BLaER1 treated with 17β-estradiol and CSF1 and Interleukin-3, amounts not matched to agents 10 nM and 100 nM (cell line): Measurements from ENCODE around the gene PPP1R14C.
A peak's percentile ranks its signal among the peaks of the same experiment; 100 is the strongest.
"Not testable (repeated sequence)": the region's sequence is repeated elsewhere in the genome, so short reads cannot be mapped to it uniquely, and the experiment has no call there.

Experiments used
- H3K27ac ChIP-seq, 11 experiments: shearing (Covaris generic); formaldehyde crosslinking; 2 replicates each; pipeline ENCODE4 v1.8.1; 2022
- H3K27me3 ChIP-seq, 11 experiments: shearing (Covaris generic); formaldehyde crosslinking; 2 replicates each; pipeline ENCODE4 v1.8.1; 2022
- H3K36me3 ChIP-seq, 11 experiments: shearing (Covaris generic); formaldehyde crosslinking; 2 replicates each; pipeline ENCODE4 v1.8.1; 2022
- H3K4me1 ChIP-seq, 10 experiments: shearing (Covaris generic); formaldehyde crosslinking; 2 replicates each; pipeline ENCODE4 v1.8.1; 2022
- H3K4me2 ChIP-seq, 11 experiments: shearing (Covaris generic); formaldehyde crosslinking; 2 replicates each; pipeline ENCODE4 v1.8.1; 2022
- H3K4me3 ChIP-seq, 10 experiments: shearing (Covaris generic); formaldehyde crosslinking; 2 replicates each; pipeline ENCODE4 v1.8.1; 2022
- H3K9ac ChIP-seq, 11 experiments: shearing (Covaris generic); formaldehyde crosslinking; 2 replicates each; pipeline ENCODE4 v1.8.1; 2022
- H3K9me3 ChIP-seq, 11 experiments: shearing (Covaris generic); formaldehyde crosslinking; replicated peaks in 1 of 11; 2 replicates each; pipeline ENCODE4 v1.8.1; 2022
- H4K20me1 ChIP-seq, 11 experiments: shearing (Covaris generic); formaldehyde crosslinking; 2 replicates each; pipeline ENCODE4 v1.8.1; 2022
- Cebpa-rat ChIP-seq, 11 experiments: shearing (Covaris generic); IDR thresholded peaks; 2 replicates each; pipeline ENCODE4 v1.8.1; 2022

Gene PPP1R14C

DNA sequence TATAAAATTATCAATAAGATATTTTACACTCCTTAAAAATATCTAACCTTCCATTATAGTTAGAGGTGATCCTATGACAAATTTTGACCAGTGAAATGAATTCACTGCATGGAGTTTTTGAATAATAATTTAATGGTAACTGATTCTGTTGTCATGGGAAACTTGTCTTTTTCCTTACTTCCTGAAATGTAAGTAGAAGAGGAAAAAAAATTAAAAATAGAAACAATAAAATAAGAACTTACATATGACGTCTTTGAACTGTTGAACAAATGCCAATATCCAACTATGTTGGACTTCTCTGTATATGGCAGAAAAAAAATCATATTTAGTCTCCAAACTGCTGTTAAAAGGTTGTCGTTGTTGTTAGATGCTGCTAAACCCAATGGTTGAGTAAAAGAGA is 26.3 kb downstream of the PPP1R14C start:
- Histone ChIP-seq H3K36me3 (no peaks in the 10 kb centered on the region), H3K27me3 (no peaks in the 10 kb centered on the region), H3K27ac (peak overlapping the region in 10 of 11 experiments; percentile 4 to 79 (median 64); a peak in 15 of 22 replicates), H3K9me3 (peaks cover 0 to 12% (median 3%) of the 10 kb centered on the region in 11 experiments; a peak in 6 of 22 replicates), H3K4me2 (peak overlapping the region; percentile 14 to 71 (median 48)), H4K20me1 (no peaks in the 10 kb centered on the region), H3K4me1 (peaks cover 38 to 45% (median 41%) of the 10 kb centered on the region in 10 experiments), H3K9ac (no peak overlapping the region), H3K4me3 (no peak overlapping the region)
- TF ChIP-seq Cebpa-rat (IDR thresholded peaks at IDR 0.05) = no peak

DNA sequence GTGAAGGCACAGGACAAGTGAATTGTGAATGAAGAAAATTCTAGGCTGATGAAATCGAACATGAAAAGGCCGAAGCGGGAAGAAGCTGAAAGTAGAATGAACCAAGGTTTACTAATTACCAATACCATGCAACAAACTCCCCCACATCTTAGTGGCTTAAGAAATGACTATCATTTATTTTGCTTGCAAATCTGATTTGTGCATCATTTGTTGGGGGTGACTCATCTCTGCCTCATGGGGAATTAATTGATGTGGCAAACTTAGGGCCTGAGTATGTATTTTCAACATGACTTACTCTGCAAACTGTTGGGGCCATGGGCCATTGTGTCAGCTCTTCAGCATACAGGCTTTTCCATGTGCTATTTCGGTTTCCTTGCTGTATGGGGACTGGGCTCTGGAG is 26.8 kb downstream of the PPP1R14C start:
- TF ChIP-seq Cebpa-rat (IDR thresholded peaks at IDR 0.05) = peak in 2 of 11 experiments; percentile 9 to 66; a peak in 2 of 22 replicates
- peak overlapping the region in 8 of 11 experiments; percentile 4 to 79 (median 64); a peak in 13 of 22 replicates for H3K27ac ChIP-seq
- H3K36me3 ChIP-seq = no peaks in the 10 kb centered on the region
- H3K4me3 ChIP-seq = no peak overlapping the region
- no peaks in the 10 kb centered on the region for H4K20me1 ChIP-seq
- H3K4me2 ChIP-seq = peak overlapping the region; percentile 14 to 71 (median 48); a peak in 21 of 22 replicates
- peaks cover 0 to 12% (median 2%) of the 10 kb centered on the region in 11 experiments; a peak in 5 of 22 replicates for H3K9me3 ChIP-seq
- H3K4me1 ChIP-seq = peaks cover 38 to 45% (median 41%) of the 10 kb centered on the region in 10 experiments
- H3K9ac ChIP-seq = peak overlapping the region in 2 of 11 experiments; percentile 13 to 16; a peak in 1 of 22 replicates
- H3K27me3 ChIP-seq = no peaks in the 10 kb centered on the region

DNA sequence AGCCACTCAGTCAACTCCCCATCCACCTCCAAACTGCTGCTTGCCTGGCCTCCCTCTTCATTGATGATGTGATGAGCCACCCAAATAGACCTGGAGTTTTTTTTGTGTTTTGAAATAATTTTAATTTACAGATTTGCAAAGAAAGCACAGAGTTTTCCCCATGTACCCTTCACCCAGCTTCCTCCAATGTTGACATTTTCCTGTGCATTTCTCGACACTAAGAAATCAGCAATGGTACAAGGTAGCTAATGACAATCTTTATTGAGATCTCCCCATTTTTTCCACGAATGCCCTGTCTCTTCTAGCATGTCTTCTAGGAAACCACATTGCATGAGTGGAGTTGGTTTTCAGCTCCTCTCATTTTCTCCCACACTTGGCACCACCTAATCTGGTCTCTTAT is 30.1 kb downstream of the PPP1R14C start:
- no peak overlapping the region for H3K27ac ChIP-seq
- H3K4me1 ChIP-seq = peaks cover 25 to 33% (median 31%) of the 10 kb centered on the region in 10 experiments
- H4K20me1 ChIP-seq = no peaks in the 10 kb centered on the region
- no peaks in the 10 kb centered on the region for H3K36me3 ChIP-seq
- TF ChIP-seq Cebpa-rat (IDR thresholded peaks at IDR 0.05) = no peak
- H3K4me2 ChIP-seq = no peak overlapping the region
- H3K4me3 ChIP-seq = no peak overlapping the region
- H3K9ac ChIP-seq = no peak overlapping the region
- peaks cover 0 to 8% (median 0%) of the 10 kb centered on the region in 11 experiments; a peak in 5 of 22 replicates for H3K9me3 ChIP-seq
- H3K27me3 ChIP-seq = no peaks in the 10 kb centered on the region

DNA sequence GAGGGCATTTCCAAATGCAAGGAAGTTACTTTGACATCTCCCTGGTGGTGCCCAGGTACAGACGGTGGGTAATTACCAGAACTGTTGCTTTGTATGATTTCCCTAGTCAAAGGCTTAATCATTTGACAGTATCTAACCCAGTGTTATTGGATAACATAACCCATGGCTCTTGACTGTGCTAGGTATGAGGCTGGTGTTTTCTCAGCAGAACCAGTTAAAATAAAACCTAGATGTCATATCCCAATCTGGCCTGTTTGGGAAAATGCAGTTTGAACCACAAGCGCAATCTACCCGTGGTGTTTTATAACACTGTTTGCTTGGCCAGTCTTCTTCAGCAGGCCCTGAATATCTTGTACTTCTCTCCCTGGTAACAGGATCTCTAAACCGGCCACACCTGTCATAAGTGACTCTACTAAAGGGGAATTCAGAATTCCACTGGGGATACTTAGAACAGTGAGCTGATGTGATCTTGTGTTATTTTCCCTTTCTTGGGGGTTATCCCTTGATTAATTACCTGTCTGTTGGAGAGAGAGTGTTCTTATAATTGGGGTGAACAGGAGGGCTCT is 32.8 kb downstream of the PPP1R14C start:
- Histone ChIP-seq H3K36me3 (no peaks in the 10 kb centered on the region), H3K9ac (no peak overlapping the region), H3K4me1 (peaks cover 0 to 12% (median 9%) of the 10 kb centered on the region in 10 experiments; a peak in 15 of 20 replicates), H3K9me3 (no peaks in the 10 kb centered on the region; a peak in 2 of 22 replicates), H4K20me1 (no peaks in the 10 kb centered on the region), H3K27me3 (no peaks in the 10 kb centered on the region), H3K4me3 (no peak overlapping the region), H3K4me2 (no peak overlapping the region), H3K27ac (no peak overlapping the region)
- TF ChIP-seq Cebpa-rat (IDR thresholded peaks at IDR 0.05) = no peak

DNA sequence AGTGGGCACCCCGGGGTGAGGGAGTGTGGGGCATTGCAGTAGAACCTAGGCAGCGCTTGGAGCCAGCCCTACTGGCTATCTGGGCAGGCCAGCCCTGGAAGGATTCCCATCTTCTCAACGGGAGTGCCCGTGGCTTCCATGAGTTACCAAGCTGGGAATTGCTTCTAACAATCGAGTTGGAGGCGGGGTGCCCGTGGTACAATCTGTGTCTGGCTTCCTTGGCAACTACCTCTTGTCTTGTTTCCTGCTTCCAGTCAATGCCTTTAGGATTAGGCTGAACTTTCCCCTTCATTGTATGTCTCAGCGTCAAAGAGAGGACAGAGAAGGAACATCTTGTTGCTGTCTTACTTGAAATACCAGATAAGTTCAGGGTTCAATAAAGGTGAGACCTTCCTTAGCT is 33.3 kb downstream of the PPP1R14C start:
- H4K20me1 ChIP-seq = no peaks in the 10 kb centered on the region
- H3K36me3 ChIP-seq = no peaks in the 10 kb centered on the region
- TF ChIP-seq Cebpa-rat (IDR thresholded peaks at IDR 0.05) = no peak
- H3K4me1 ChIP-seq = peaks cover 0 to 12% (median 9%) of the 10 kb centered on the region in 10 experiments; a peak in 15 of 20 replicates
- H3K9me3 ChIP-seq = no peaks in the 10 kb centered on the region; a peak in 1 of 22 replicates
- H3K27me3 ChIP-seq = no peaks in the 10 kb centered on the region
- no peak overlapping the region for H3K4me2 ChIP-seq
- no peak overlapping the region for H3K9ac ChIP-seq
- no peak overlapping the region for H3K4me3 ChIP-seq
- H3K27ac ChIP-seq = no peak overlapping the region

DNA sequence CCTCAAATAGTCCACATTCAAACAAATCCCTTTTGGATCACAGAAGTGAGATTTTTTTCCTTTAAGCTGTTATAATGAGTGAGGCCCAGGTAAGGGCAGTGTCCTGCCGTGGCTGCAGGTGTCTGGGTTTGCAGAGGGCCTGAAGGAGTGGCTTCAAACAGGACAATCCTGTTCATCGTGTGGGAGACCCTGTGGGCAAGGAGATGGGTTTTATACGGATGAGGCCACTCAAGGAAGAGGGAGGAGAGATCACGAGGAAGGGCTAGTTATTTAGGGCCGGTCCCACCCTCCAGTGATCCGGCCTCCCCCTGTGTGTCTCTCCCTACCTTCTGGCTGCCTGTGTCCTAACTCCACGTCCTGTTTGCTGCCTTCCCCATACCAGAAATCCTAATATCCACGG is 33.8 kb downstream of the PPP1R14C start:
- no peak overlapping the region for H3K4me2 ChIP-seq
- H3K27ac ChIP-seq = no peak overlapping the region
- no peak overlapping the region for H3K9ac ChIP-seq
- no peaks in the 10 kb centered on the region for H3K27me3 ChIP-seq
- no peak overlapping the region for H3K4me3 ChIP-seq
- peaks cover 0 to 14% (median 11%) of the 10 kb centered on the region in 10 experiments; a peak in 15 of 20 replicates for H3K4me1 ChIP-seq
- no peaks in the 10 kb centered on the region; a peak in 1 of 22 replicates for H3K9me3 ChIP-seq
- no peak for TF ChIP-seq Cebpa-rat (IDR thresholded peaks at IDR 0.05)
- no peaks in the 10 kb centered on the region for H4K20me1 ChIP-seq
- H3K36me3 ChIP-seq = no peaks in the 10 kb centered on the region

DNA sequence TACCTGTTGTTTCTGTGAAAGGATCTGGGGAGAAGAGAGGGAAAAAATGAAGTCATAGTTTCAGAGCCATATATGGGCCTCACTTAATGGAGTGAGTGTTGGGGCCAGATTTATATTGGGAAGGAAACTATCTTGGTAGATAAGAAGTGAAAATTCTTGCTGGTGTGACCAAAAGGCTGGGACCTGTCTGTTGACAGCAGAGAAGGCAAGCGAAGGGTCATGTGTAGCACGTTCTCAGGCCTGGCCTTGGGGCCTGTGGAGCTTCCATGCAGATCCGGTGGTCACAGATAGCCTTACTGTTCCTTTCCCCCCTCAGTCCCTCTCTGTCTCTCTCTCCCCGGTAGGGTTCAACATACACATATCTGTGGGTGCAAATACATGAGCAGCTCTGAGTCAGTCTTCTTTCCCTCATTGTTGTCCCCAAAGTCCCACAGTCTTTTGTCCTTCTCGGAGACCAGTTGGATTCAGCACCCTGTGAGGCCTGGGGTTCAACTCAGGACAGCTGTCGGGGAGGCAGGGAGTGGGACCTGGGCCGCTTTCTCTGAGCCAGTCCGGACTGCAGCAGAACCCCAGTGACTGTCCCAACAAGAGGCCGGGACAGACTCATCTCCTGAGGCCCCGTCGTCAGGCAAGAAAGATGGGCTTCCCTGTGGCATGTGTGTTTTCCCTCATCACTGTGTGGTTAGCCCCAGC is 34.6 kb downstream of the PPP1R14C start:
- TF ChIP-seq Cebpa-rat (IDR thresholded peaks at IDR 0.05) = no peak
- Histone ChIP-seq H3K4me1 (peaks cover 0 to 20% (median 11%) of the 10 kb centered on the region in 10 experiments; a peak in 16 of 20 replicates), H3K4me3 (no peak overlapping the region), H3K36me3 (no peaks in the 10 kb centered on the region), H3K4me2 (peak overlapping the region in 6 of 11 experiments; percentile 3 to 26 (median 18); a peak in 6 of 22 replicates), H3K27ac (no peak overlapping the region), H4K20me1 (no peaks in the 10 kb centered on the region), H3K9me3 (no peaks in the 10 kb centered on the region; a peak in 1 of 22 replicates), H3K9ac (no peak overlapping the region), H3K27me3 (no peaks in the 10 kb centered on the region)

DNA sequence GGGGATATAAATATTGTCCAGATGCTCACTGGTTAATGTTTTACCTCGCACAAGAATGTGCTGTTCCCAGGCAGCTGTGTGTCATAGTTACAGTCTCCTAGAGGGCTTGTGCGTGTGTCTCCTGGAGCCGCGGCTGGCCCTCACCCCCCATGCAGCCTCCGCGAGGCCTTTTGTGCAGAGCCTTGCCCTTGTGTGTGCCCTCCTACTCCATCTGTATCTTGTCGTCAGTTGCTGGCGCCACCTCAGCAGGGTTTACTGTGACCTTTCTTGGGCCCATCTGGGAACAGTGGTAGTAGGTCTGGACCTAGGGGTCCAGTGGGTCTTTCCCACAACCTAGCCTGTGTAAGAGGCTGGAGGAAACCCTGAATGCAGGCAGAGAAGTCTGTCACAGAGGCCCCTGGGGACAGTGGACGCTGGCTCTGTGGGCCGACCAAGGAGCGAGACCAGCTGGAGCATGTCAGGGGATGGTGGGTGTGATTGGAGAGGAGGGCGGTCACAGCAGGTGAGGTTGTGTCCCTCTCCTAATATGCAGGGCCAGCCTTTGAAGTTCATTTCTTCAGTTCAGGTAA is 35.2 kb downstream of the PPP1R14C start:
- H3K36me3 ChIP-seq = no peaks in the 10 kb centered on the region
- H3K9me3 ChIP-seq = no peaks in the 10 kb centered on the region
- H3K27me3 ChIP-seq = no peaks in the 10 kb centered on the region
- H4K20me1 ChIP-seq = no peaks in the 10 kb centered on the region
- H3K9ac ChIP-seq = no peak overlapping the region
- no peak overlapping the region for H3K4me3 ChIP-seq
- no peak for TF ChIP-seq Cebpa-rat (IDR thresholded peaks at IDR 0.05)
- peaks cover 2 to 27% (median 12%) of the 10 kb centered on the region in 10 experiments; a peak in 17 of 20 replicates for H3K4me1 ChIP-seq
- no peak overlapping the region for H3K27ac ChIP-seq
- peak overlapping the region in 7 of 11 experiments; percentile 3 to 31 (median 22); a peak in 8 of 22 replicates for H3K4me2 ChIP-seq

DNA sequence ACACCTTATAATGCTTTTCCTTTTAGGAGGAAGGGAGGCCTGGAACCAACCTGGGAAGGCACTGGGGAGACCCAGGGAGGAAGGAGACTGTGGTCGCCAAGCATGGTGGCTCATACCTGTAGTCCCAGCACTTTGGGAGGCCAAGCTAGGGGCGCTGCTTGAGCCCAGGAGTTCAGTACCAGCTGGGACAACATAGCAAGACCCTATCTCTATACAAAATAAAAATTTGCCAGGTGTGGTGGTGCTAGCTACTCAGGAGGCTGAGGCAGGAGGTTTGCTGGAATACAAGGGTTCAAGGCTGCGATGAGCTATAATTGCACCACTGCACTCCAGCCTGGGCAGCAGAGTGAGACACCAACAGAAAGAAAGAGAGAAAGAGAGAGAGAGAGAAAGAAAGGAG is 36.2 kb downstream of the PPP1R14C start:
- no peak overlapping the region for H3K4me2 ChIP-seq
- no peaks in the 10 kb centered on the region for H3K9me3 ChIP-seq
- no peaks in the 10 kb centered on the region for H3K36me3 ChIP-seq
- H4K20me1 ChIP-seq = no peaks in the 10 kb centered on the region
- H3K4me3 ChIP-seq = no peak overlapping the region
- no peak for TF ChIP-seq Cebpa-rat (IDR thresholded peaks at IDR 0.05)
- H3K4me1 ChIP-seq = peaks cover 12 to 34% (median 19%) of the 10 kb centered on the region in 10 experiments
- no peak overlapping the region for H3K27ac ChIP-seq
- no peaks in the 10 kb centered on the region for H3K27me3 ChIP-seq
- no peak overlapping the region for H3K9ac ChIP-seq

DNA sequence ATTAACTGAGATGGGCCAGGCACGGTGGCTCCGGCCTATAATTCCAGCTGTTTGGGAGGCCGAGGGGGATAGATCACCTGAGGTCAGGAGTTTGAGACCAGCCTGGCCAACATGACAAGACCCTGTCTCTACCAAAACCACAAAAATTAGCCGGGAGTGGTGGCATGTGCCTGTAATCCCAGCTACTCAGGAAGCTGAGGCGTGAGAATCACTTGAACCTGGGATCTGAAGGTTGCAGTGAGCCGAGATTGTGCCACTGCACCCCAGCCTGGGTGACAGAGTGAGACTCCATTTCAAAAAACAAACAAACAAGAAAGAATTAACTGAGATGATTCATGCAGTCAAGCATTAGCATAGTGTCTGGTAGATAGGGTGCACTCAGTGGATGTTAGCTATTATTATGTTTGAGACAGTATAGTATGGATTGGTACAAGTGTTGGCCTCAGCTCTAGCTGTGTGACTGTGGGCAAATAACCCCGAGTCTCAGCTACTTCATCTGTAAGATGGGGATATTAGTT is 37.1 kb downstream of the PPP1R14C start:
- H3K9ac ChIP-seq, H3K9me3 ChIP-seq, H3K36me3 ChIP-seq, H4K20me1 ChIP-seq, H3K27ac ChIP-seq, H3K27me3 ChIP-seq, H3K4me3 ChIP-seq: not testable (repeated sequence)
- Histone ChIP-seq H3K4me2 (peak overlapping the region in 2 of 11 experiments; percentile 1 to 4; a peak in 1 of 22 replicates), H3K4me1 (peaks cover 21 to 44% (median 28%) of the 10 kb centered on the region in 10 experiments)
